ENCODE data around the gene NSD2. TPM values are rescaled to one million over a fixed set of nuclear protein-coding genes. Genes with fewer than 3 reads are reported as not detected.

The NSD2 gene
- polyA plus RNA-seq, 1 donor from 2014 or later = 51.6 TPM

- Histone ChIP-seq H3K9me3 (ENCODE audit: low read length) (no peaks in the 10 kb centered on the region), H3F3A (ENCODE audit: insufficient read depth, low read length, poor library complexity, severe bottlenecking) (no peaks in the 10 kb centered on the region), H3K36me3 (ENCODE audit: insufficient read depth, low read length) (no peaks in the 10 kb centered on the region), H3K4me3 (ENCODE audit: low read length) (no peak overlapping the region), H4K20me1 (ENCODE audit: insufficient read depth) (no peaks in the 10 kb centered on the region), H3K79me2 (replicated peaks; ENCODE audit: insufficient read depth, low read length) (peaks cover 8% of the 10 kb centered on the region), H3K9me2 (ENCODE audit: insufficient read depth, low read length) (no peaks in the 10 kb centered on the region), H3K27me3 (ENCODE audit: insufficient read depth, low read depth, low read length) (no peaks in the 10 kb centered on the region), H3K27ac (ENCODE audit: low read length) (no peak overlapping the region), H3K4me2 (ENCODE audit: low read length) (no peak overlapping the region), H3K9ac (ENCODE audit: low read length) (no peak overlapping the region), H2AFZ (ENCODE audit: low read depth, low read length) (no peak overlapping the region)
- TF ChIP-seq, protein P1, sequence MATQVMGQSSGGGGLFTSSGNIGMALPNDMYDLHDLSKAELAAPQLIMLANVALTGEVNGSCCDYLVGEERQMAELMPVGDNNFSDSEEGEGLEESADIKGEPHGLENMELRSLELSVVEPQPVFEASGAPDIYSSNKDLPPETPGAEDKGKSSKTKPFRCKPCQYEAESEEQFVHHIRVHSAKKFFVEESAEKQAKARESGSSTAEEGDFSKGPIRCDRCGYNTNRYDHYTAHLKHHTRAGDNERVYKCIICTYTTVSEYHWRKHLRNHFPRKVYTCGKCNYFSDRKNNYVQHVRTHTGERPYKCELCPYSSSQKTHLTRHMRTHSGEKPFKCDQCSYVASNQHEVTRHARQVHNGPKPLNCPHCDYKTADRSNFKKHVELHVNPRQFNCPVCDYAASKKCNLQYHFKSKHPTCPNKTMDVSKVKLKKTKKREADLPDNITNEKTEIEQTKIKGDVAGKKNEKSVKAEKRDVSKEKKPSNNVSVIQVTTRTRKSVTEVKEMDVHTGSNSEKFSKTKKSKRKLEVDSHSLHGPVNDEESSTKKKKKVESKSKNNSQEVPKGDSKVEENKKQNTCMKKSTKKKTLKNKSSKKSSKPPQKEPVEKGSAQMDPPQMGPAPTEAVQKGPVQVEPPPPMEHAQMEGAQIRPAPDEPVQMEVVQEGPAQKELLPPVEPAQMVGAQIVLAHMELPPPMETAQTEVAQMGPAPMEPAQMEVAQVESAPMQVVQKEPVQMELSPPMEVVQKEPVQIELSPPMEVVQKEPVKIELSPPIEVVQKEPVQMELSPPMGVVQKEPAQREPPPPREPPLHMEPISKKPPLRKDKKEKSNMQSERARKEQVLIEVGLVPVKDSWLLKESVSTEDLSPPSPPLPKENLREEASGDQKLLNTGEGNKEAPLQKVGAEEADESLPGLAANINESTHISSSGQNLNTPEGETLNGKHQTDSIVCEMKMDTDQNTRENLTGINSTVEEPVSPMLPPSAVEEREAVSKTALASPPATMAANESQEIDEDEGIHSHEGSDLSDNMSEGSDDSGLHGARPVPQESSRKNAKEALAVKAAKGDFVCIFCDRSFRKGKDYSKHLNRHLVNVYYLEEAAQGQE (IDR thresholded peaks at IDR 0.05; ENCODE audit: borderline replicate concordance) = no peak
- TF ChIP-seq SMC3 (conservative IDR thresholded peaks at IDR 0.05; ENCODE audit: poor library complexity) = no peak
These were observed 11.8 kb upstream of the NSD2 start for GRCh38 chr4:1859389-1859753.

DNA sequence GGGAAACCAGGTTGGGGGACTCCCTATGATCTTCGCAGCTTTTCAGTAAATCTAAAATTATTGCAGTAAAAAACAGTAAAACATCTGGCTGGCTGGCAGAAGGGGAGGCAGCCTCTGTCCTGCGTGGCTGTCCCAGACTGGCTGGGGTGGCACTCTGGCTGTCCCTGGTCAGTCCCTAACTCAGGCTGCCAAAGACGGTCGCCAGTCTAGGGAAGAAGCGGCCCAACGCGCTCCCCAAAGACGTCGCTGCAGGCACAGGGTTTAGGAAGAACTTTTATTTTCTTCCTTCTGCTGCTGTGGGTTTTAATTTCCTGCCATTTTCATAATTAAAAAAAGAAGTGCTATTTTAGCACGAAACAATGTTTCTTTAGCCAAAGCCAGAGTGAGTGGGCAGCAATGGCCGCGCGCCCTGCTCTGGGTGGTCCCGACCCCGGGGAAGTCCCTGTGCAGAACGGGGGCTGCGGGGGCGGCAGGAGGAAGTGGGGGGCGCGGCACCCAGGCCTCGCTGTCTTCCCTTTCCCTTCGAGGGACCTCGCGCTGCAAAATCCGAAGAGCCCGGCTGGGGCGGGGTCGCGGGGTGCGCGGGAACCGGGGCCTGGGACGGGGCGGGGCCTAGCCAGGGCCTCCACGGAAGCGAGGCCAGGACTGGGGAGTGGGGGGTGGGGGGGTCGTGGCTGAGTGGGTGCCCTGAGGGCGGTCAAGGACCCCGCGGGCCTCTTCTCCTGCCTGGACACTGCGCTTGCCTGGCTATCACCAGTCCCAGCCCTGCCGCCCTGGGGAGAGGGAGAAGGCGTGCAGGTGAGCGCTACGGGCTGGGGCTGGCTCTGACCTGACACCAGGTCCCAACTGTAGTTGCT, 8.9 kb upstream of the NSD2 start:
- Histone ChIP-seq H3K36me3 (ENCODE audit: insufficient read depth, low read length) (no peaks in the 10 kb centered on the region), H4K20me1 (ENCODE audit: insufficient read depth) (no peaks in the 10 kb centered on the region), H3K4me2 (ENCODE audit: low read length) (no peak overlapping the region), H3K79me2 (replicated peaks; ENCODE audit: insufficient read depth, low read length) (no peaks in the 10 kb centered on the region), H3K9ac (ENCODE audit: low read length) (no peak overlapping the region), H3F3A (ENCODE audit: insufficient read depth, low read length, poor library complexity, severe bottlenecking) (no peaks in the 10 kb centered on the region), H2AFZ (ENCODE audit: low read depth, low read length) (no peak overlapping the region), H3K4me3 (ENCODE audit: low read length) (no peak overlapping the region), H3K9me2 (ENCODE audit: insufficient read depth, low read length) (no peaks in the 10 kb centered on the region), H3K27ac (ENCODE audit: low read length) (no peak overlapping the region), H3K27me3 (ENCODE audit: insufficient read depth, low read depth, low read length) (no peaks in the 10 kb centered on the region), H3K9me3 (ENCODE audit: low read length) (no peaks in the 10 kb centered on the region)
- TF ChIP-seq SMC3 (conservative IDR thresholded peaks at IDR 0.05; ENCODE audit: poor library complexity) (no peak), RAD21 (conservative IDR thresholded peaks at IDR 0.05) (no peak)

- H3K27me3 ChIP-seq (ENCODE audit: insufficient read depth, low read depth, low read length) = no peaks in the 10 kb centered on the region
- H4K20me1 ChIP-seq (ENCODE audit: insufficient read depth) = no peaks in the 10 kb centered on the region
- no peak overlapping the region for H3K4me2 ChIP-seq (ENCODE audit: low read length)
- H3K9me3 ChIP-seq (ENCODE audit: low read length) = no peaks in the 10 kb centered on the region
- TF ChIP-seq EZH2 (IDR thresholded peaks at IDR 0.05; ENCODE audit: borderline replicate concordance, insufficient read depth, low read length, poor library complexity, severe bottlenecking) = no peak
- TF ChIP-seq, protein P1 (IDR thresholded peaks at IDR 0.05; ENCODE audit: borderline replicate concordance) = no peak
- no peak for TF ChIP-seq TAF1 (IDR thresholded peaks at IDR 0.05; ENCODE audit: low read depth)
- no peak for TF ChIP-seq POLR2AphosphoS5 (IDR thresholded peaks at IDR 0.05)
- no peak for TF ChIP-seq MXI1 (conservative IDR thresholded peaks at IDR 0.05; ENCODE audit: poor library complexity, severe bottlenecking)
- TF ChIP-seq RAD21 (conservative IDR thresholded peaks at IDR 0.05) = no peak
- TF ChIP-seq EP300 (conservative IDR thresholded peaks at IDR 0.05; ENCODE audit: poor library complexity, severe bottlenecking) = no peak
- TF ChIP-seq, protein P2, sequence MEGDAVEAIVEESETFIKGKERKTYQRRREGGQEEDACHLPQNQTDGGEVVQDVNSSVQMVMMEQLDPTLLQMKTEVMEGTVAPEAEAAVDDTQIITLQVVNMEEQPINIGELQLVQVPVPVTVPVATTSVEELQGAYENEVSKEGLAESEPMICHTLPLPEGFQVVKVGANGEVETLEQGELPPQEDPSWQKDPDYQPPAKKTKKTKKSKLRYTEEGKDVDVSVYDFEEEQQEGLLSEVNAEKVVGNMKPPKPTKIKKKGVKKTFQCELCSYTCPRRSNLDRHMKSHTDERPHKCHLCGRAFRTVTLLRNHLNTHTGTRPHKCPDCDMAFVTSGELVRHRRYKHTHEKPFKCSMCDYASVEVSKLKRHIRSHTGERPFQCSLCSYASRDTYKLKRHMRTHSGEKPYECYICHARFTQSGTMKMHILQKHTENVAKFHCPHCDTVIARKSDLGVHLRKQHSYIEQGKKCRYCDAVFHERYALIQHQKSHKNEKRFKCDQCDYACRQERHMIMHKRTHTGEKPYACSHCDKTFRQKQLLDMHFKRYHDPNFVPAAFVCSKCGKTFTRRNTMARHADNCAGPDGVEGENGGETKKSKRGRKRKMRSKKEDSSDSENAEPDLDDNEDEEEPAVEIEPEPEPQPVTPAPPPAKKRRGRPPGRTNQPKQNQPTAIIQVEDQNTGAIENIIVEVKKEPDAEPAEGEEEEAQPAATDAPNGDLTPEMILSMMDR (IDR thresholded peaks at IDR 0.05; ENCODE audit: poor library complexity, severe bottlenecking) = no peak
- TF ChIP-seq SMC3 (conservative IDR thresholded peaks at IDR 0.05; ENCODE audit: poor library complexity) = no peak
- H3K79me2 ChIP-seq (replicated peaks; ENCODE audit: insufficient read depth, low read length) = no peaks in the 10 kb centered on the region
- no peak overlapping the region for H3K9ac ChIP-seq (ENCODE audit: low read length)
- H3K36me3 ChIP-seq (ENCODE audit: insufficient read depth, low read length) = no peaks in the 10 kb centered on the region
- no peak overlapping the region for H2AFZ ChIP-seq (ENCODE audit: low read depth, low read length)
- no peak overlapping the region for H3K4me3 ChIP-seq (ENCODE audit: low read length)
- H3F3A ChIP-seq (ENCODE audit: insufficient read depth, low read length, poor library complexity, severe bottlenecking) = no peaks in the 10 kb centered on the region
- H3K9me2 ChIP-seq (ENCODE audit: insufficient read depth, low read length) = no peaks in the 10 kb centered on the region
- H3K27ac ChIP-seq (ENCODE audit: low read length) = no peak overlapping the region
These were observed 8.3 kb upstream of the NSD2 start for GRCh38 chr4:1862961-1863296.
